ENCODE data around the gene ANKRD6. TPM values are rescaled to one million over a fixed set of nuclear protein-coding genes. Genes with fewer than 3 reads are reported as not detected.

The ANKRD6 gene
- polyA plus RNA-seq, 3 donors, result 0.93 to 3.0 (median 1.2) TPM

DNA sequence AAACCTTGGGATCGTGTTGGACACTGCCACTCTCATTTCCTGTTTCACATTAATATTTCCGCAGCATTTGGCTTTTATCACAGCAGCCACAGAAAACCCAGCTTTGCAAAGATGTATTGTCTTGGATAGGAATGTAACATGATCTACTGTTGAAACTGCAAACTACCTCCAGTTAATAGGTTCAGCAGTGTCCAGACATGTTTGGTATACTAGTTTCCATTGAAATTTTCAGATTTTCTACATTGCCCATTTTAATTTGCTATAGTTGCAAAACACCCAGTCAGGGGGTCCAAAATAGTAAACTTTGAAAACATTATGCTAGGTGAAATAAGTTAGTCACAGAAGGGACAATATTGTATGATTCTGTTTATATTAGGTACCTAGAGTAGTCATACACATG is 3.3 kb downstream of the ANKRD6 start:
- no peaks in the 10 kb centered on the region for H3K79me2 ChIP-seq (ENCODE audit: insufficient read depth, low read length)
- no peak overlapping the region for H3K4me3 ChIP-seq (replicated peaks in 1 of 3; ENCODE audit: low read depth in 2 of 3, low read length in 3 of 3)
- no CpG with 5 or more reads among the region's 2 CpGs for WGBS (ENCODE audit: insufficient coverage)
- intact Hi-C loops (cut with micrococcal nuclease), result no loop called here
- TF ChIP-seq, protein P1, sequence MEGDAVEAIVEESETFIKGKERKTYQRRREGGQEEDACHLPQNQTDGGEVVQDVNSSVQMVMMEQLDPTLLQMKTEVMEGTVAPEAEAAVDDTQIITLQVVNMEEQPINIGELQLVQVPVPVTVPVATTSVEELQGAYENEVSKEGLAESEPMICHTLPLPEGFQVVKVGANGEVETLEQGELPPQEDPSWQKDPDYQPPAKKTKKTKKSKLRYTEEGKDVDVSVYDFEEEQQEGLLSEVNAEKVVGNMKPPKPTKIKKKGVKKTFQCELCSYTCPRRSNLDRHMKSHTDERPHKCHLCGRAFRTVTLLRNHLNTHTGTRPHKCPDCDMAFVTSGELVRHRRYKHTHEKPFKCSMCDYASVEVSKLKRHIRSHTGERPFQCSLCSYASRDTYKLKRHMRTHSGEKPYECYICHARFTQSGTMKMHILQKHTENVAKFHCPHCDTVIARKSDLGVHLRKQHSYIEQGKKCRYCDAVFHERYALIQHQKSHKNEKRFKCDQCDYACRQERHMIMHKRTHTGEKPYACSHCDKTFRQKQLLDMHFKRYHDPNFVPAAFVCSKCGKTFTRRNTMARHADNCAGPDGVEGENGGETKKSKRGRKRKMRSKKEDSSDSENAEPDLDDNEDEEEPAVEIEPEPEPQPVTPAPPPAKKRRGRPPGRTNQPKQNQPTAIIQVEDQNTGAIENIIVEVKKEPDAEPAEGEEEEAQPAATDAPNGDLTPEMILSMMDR (IDR thresholded peaks at IDR 0.05), result no peak
- no peak overlapping the region for H3K9ac ChIP-seq (ENCODE audit: insufficient read depth, low read length, poor library complexity, severe bottlenecking)
- H3K27ac ChIP-seq (ENCODE audit: low read depth in 1 of 2, low read length in 2 of 2), result no peak overlapping the region
- no peaks in the 10 kb centered on the region for H4K20me1 ChIP-seq (ENCODE audit: insufficient read depth, low read length)
- peaks cover 0 to 2% (median 0%) of the 10 kb centered on the region in 7 donors for H3K9me3 Mint-ChIP-seq
- no peak overlapping the region for H3K4me3 Mint-ChIP-seq
- H3K27me3 Mint-ChIP-seq (ENCODE audit: low read depth in 3 of 3), result peaks cover 2 to 9% (median 7%) of the 10 kb centered on the region in 3 donors
- peaks cover 12 to 13% of the 10 kb centered on the region in 2 donors for H3K4me1 ChIP-seq (ENCODE audit: control insufficient read depth in 1 of 2, insufficient read depth in 2 of 2, low read length in 2 of 2)
- no peak overlapping the region for H3K27ac Mint-ChIP-seq
- peaks cover 20% of the 10 kb centered on the region for H3K4me1 Mint-ChIP-seq
- no peak overlapping the region for H3K4me2 ChIP-seq (replicated peaks; ENCODE audit: extremely low read depth, low read length, poor library complexity, severe bottlenecking)
- no peaks in the 10 kb centered on the region for H3K9me3 ChIP-seq (replicated peaks in 1 of 2; ENCODE audit: control insufficient read depth in 1 of 2, insufficient read depth in 1 of 2, low read length in 2 of 2)
- no peak for DNase-seq
- no peaks in the 10 kb centered on the region for H3K36me3 Mint-ChIP-seq
- H3K36me3 ChIP-seq (replicated peaks in 1 of 2; ENCODE audit: control insufficient read depth in 1 of 2, insufficient read depth in 2 of 2, low read length in 2 of 2), result no peaks in the 10 kb centered on the region
- H2AFZ ChIP-seq (ENCODE audit: insufficient read depth, low read depth, low read length, poor library complexity, severe bottlenecking), result no peak overlapping the region
- H3K27me3 ChIP-seq (ENCODE audit: control insufficient read depth in 2 of 2, insufficient read depth in 2 of 2, low read length in 2 of 2), result no peaks in the 10 kb centered on the region

DNA sequence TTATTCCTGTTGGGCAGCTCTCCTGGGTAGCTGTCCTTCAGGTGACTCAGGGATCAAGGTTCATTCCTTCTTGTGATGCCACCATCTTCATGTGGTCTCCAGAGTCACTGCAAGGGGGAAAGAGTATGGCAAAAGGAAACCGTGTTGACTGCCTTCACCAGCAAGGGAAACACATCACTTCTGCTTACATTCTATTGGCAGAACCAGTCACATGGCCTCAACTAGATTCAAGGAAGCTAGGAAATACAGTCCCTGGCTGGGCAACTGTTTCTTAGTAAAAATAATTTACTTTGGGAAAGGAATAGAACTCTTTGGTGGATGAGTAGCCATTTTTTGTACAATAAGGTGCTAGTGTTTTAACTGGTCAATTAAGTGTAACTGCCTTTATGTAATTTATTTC is 5.3 kb downstream of the ANKRD6 start:
- peak in 1 of 3 donors; percentile 15 for DNase-seq
- Histone ChIP-seq H3K4me1 (ENCODE audit: control insufficient read depth in 1 of 2, insufficient read depth in 2 of 2, low read length in 2 of 2) (peaks cover 7 to 8% of the 10 kb centered on the region in 2 donors), H4K20me1 (ENCODE audit: insufficient read depth, low read length) (no peaks in the 10 kb centered on the region), H3K27ac (ENCODE audit: low read depth in 1 of 2, low read length in 2 of 2) (no peak overlapping the region), H3K79me2 (ENCODE audit: insufficient read depth, low read length) (no peaks in the 10 kb centered on the region), H3K9me3 (replicated peaks in 1 of 2; ENCODE audit: control insufficient read depth in 1 of 2, insufficient read depth in 1 of 2, low read length in 2 of 2) (no peaks in the 10 kb centered on the region), H3K4me2 (replicated peaks; ENCODE audit: extremely low read depth, low read length, poor library complexity, severe bottlenecking) (no peak overlapping the region), H3K36me3 (replicated peaks in 1 of 2; ENCODE audit: control insufficient read depth in 1 of 2, insufficient read depth in 2 of 2, low read length in 2 of 2) (no peaks in the 10 kb centered on the region), H3K9ac (ENCODE audit: insufficient read depth, low read length, poor library complexity, severe bottlenecking) (no peak overlapping the region), H3K27me3 (ENCODE audit: control insufficient read depth in 2 of 2, insufficient read depth in 2 of 2, low read length in 2 of 2) (no peaks in the 10 kb centered on the region), H3K4me3 (replicated peaks in 1 of 3; ENCODE audit: low read depth in 2 of 3, low read length in 3 of 3) (no peak overlapping the region), H2AFZ (ENCODE audit: insufficient read depth, low read depth, low read length, poor library complexity, severe bottlenecking) (peak overlapping the region; percentile 9)
- intact Hi-C loops (cut with micrococcal nuclease), result no loop called here
- Mint-ChIP-seq H3K36me3 (no peaks in the 10 kb centered on the region), H3K4me1 (peaks cover 14% of the 10 kb centered on the region), H3K4me3 (no peak overlapping the region), H3K27ac (no peak overlapping the region), H3K9me3 (peaks cover 0 to 2% (median 0%) of the 10 kb centered on the region in 7 donors), H3K27me3 (ENCODE audit: low read depth in 3 of 3) (peaks cover 2 to 9% (median 5%) of the 10 kb centered on the region in 3 donors)
- TF ChIP-seq, protein P1 (IDR thresholded peaks at IDR 0.05), result no peak
- WGBS (ENCODE audit: insufficient coverage), result no CpG with 5 or more reads among the region's 1 CpG
